Measurements from ENCODE around the gene SLC6A1. TPM values are rescaled to one million over a fixed set of nuclear protein-coding genes. Genes with fewer than 3 reads are reported as not detected.

Gene SLC6A1
- total and polyA plus RNA-seq, 2 of the 8 experiments (the other 6 are each of a cell fraction or from before 2014, with no cell fraction given), result 0.30 to 0.63 TPM

DNA sequence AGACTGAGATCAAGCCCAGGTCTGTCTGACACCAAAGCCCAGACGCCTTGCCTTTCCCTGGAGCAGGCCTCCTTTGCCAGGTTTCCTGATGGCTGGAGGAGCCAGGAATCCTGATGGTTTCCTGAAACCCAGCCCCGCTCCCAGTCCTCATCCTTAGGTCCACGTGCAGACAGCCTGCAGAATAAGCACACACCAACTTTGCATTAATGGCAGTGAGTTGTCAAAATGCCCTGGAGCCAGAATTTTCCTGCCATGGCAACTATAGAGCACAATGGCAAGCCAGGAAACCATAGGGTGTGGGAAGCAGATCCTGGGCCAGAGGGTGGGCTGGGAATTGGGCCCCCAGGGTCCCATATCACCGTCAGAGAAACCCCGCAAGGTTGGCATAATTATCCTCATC is 94.3 kb downstream of the SLC6A1 start:
- 89% methylated on average over 5 of the region's 5 CpGs; no CpG with 5 or more reads in 1 of the 2 experiments for WGBS, 2 experiments (ENCODE audit: extremely low coverage in 1 of 2, insufficient coverage in 1 of 2, insufficient read length in 1 of 2, insufficient replicate concordance in 2 of 2, low coverage in 1 of 2, low lambda C conversion rate in 2 of 2, missing lambda C conversion rate in 1 of 2)

More for the DNA sequence above, 94.3 kb downstream of the SLC6A1 start:
- no peak overlapping the region for H2BK12ac ChIP-seq (ENCODE audit: low read depth, low read length)
- H3K36me3 ChIP-seq (ENCODE audit: control insufficient read depth in 2 of 4, insufficient read depth in 4 of 4, low read length in 3 of 4), result no peaks in the 10 kb centered on the region
- H4K91ac ChIP-seq (replicated peaks; ENCODE audit: insufficient read length, low read length), result no peak overlapping the region
- no peak overlapping the region for H3K56ac ChIP-seq (replicated peaks; ENCODE audit: insufficient read length, low read depth, low read length)
- H3K4me1 ChIP-seq (replicated peaks in 1 of 4; ENCODE audit: control insufficient read depth in 3 of 4, insufficient read depth in 4 of 4, low read length in 3 of 4), result no peaks in the 10 kb centered on the region
- DNase-seq (ENCODE audit: low read depth in 1 of 2, low spot score in 2 of 2) (no peak), FAIRE-seq (no peak)
- H3K27me3 ChIP-seq (replicated peaks in 1 of 4; ENCODE audit: control insufficient read depth in 3 of 4, extremely low read depth in 1 of 4, insufficient read depth in 3 of 4, low read length in 3 of 4), result no peaks in the 10 kb centered on the region
- ChIA-PET CTCF (ENCODE audit: partially characterized antibody) (no interaction called here), POLR2A (ENCODE audit: partially characterized antibody) (no interaction called here)
- no peak overlapping the region for H3K23ac ChIP-seq (ENCODE audit: insufficient read length)
- H3K79me2 ChIP-seq (ENCODE audit: control insufficient read depth in 1 of 2, insufficient read depth in 2 of 2, low read length in 2 of 2), result no peaks in the 10 kb centered on the region
- no peak overlapping the region for H4K5ac ChIP-seq (ENCODE audit: insufficient read length, low read depth, low read length)
- no peak overlapping the region for H2AK5ac ChIP-seq (ENCODE audit: low read depth, low read length)
- H3K4ac ChIP-seq (replicated peaks; ENCODE audit: insufficient read length, low read depth, low read length), result no peak overlapping the region
- no peak overlapping the region for H2BK5ac ChIP-seq (ENCODE audit: low read depth, low read length)
- H2AFZ ChIP-seq (ENCODE audit: low read length), result no peak overlapping the region
- no peak overlapping the region for H3K4me3 ChIP-seq (ENCODE audit: extremely low read depth in 1 of 4, insufficient read depth in 2 of 4, low read depth in 3 of 4, low read length in 4 of 4)
- no peak overlapping the region for H3K27ac ChIP-seq (ENCODE audit: low read depth, low read length)
- no peak overlapping the region for H3K18ac ChIP-seq (ENCODE audit: extremely low read depth, low read length)
- no peak overlapping the region for H3K14ac ChIP-seq (ENCODE audit: insufficient read length)
- H3K9me3 ChIP-seq (ENCODE audit: insufficient read depth in 2 of 2, low read depth in 1 of 2, low read length in 1 of 2), result no peaks in the 10 kb centered on the region
- H2BK120ac ChIP-seq (replicated peaks; ENCODE audit: low read depth, low read length), result no peak overlapping the region
- TF ChIP-seq FOSL1 (IDR thresholded peaks at IDR 0.05; ENCODE audit: insufficient read depth, low read depth, low read length), result no peak
- H4K20me1 ChIP-seq (replicated peaks in 1 of 2; ENCODE audit: control insufficient read depth in 1 of 2, insufficient read depth in 2 of 2, low read length in 2 of 2), result no peaks in the 10 kb centered on the region
- no peaks in the 10 kb centered on the region for H3K79me1 ChIP-seq (ENCODE audit: low read depth, low read length)
- H4K8ac ChIP-seq (ENCODE audit: extremely low read depth, insufficient read depth, low read length), result no peak overlapping the region
- no peak overlapping the region for H3K9ac ChIP-seq (replicated peaks in 1 of 4; ENCODE audit: extremely low read depth in 1 of 4, low read depth in 3 of 4, low read length in 3 of 4)
- H2BK20ac ChIP-seq (ENCODE audit: low read length), result no peak overlapping the region
- H3K4me2 ChIP-seq (ENCODE audit: insufficient read depth in 1 of 2, low read depth in 2 of 2, low read length in 2 of 2), result no peak overlapping the region
- no peak overlapping the region for H2BK15ac ChIP-seq (ENCODE audit: low read length)
- no peaks in the 10 kb centered on the region for H3K23me2 ChIP-seq (ENCODE audit: low read depth, low read length)

Measured in H1 (cell line).